ENCODE results near the gene UGT1A8. TPM values are rescaled to one million over a fixed set of nuclear protein-coding genes. Genes with fewer than 3 reads are reported as not detected.

The UGT1A8 gene
- total and polyA plus RNA-seq, 7 donors: not detected

DNA sequence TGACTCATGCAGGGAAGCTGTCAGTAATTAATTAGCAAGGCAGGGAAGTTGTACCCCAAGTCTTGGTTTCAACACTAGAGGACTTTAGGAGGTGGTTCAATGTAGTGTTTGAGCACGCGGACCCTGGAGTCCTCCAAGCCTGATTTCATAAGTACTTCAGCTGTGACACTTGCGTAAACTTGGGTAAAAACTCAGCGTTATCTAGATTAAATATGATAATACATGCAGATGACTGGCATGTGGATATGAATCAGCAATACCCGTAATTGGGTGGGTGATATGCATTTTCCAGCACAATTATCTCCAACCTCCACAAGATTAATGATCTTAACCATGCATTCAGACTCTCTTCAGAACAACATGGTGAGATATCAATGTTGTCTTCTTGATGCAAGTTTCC, 69.5 kb downstream of the UGT1A8 start:
- ATAC-seq: no peak
- intact Hi-C loops (cut with DNase I): no loop called here
- no peak for DNase-seq
- Histone ChIP-seq H3K9me3 (no peaks in the 10 kb centered on the region), H3K4me1 (no peaks in the 10 kb centered on the region), H3K27ac (no peak overlapping the region), H3K36me3 (ENCODE audit: insufficient read depth in 1 of 2, low read depth in 1 of 2) (no peaks in the 10 kb centered on the region), H3K4me3 (no peak overlapping the region), H3K27me3 (ENCODE audit: insufficient read depth in 3 of 3, low read length in 2 of 3) (peaks cover 0 to 4% (median 0%) of the 10 kb centered on the region in 3 donors)
- TF ChIP-seq, protein P1, sequence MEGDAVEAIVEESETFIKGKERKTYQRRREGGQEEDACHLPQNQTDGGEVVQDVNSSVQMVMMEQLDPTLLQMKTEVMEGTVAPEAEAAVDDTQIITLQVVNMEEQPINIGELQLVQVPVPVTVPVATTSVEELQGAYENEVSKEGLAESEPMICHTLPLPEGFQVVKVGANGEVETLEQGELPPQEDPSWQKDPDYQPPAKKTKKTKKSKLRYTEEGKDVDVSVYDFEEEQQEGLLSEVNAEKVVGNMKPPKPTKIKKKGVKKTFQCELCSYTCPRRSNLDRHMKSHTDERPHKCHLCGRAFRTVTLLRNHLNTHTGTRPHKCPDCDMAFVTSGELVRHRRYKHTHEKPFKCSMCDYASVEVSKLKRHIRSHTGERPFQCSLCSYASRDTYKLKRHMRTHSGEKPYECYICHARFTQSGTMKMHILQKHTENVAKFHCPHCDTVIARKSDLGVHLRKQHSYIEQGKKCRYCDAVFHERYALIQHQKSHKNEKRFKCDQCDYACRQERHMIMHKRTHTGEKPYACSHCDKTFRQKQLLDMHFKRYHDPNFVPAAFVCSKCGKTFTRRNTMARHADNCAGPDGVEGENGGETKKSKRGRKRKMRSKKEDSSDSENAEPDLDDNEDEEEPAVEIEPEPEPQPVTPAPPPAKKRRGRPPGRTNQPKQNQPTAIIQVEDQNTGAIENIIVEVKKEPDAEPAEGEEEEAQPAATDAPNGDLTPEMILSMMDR (IDR thresholded peaks at IDR 0.05): no peak
- 82 to 93% (median 85%) methylated on average over 5 of the region's 5 CpGs for WGBS, 3 donors

DNA sequence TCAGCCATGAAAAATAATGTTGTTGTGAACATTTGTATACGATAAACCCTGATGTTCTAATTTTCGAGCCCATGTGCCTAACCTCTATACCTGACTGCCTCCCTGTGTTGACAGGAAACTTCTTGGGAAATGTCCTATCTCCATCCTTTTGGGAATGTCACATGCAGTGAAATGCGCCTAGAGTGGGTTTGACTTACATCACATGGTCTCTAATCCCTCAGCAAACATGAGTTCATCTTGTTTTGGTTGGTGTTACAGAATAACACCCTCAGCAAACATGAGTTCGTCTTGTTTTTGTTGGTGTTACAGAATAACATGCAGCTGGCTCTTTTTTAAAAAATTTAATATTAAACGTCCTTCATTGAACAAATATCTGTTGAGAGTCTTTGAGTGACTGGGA, 70.9 kb downstream of the UGT1A8 start:
- H3K9me3 ChIP-seq: no peaks in the 10 kb centered on the region
- WGBS, 3 donors: 76 to 85% (median 79%) methylated on average over 5 of the region's 5 CpGs
- intact Hi-C loops (cut with DNase I): no loop called here
- no peaks in the 10 kb centered on the region for H3K4me1 ChIP-seq
- ATAC-seq (no peak), DNase-seq (no peak)
- no peaks in the 10 kb centered on the region for H3K36me3 ChIP-seq (ENCODE audit: insufficient read depth in 1 of 2, low read depth in 1 of 2)
- peaks cover 0 to 4% (median 0%) of the 10 kb centered on the region in 3 donors for H3K27me3 ChIP-seq (ENCODE audit: insufficient read depth in 3 of 3, low read length in 2 of 3)
- TF ChIP-seq, protein P1 (IDR thresholded peaks at IDR 0.05): no peak
- no peak overlapping the region for H3K4me3 ChIP-seq
- no peak overlapping the region for H3K27ac ChIP-seq

DNA sequence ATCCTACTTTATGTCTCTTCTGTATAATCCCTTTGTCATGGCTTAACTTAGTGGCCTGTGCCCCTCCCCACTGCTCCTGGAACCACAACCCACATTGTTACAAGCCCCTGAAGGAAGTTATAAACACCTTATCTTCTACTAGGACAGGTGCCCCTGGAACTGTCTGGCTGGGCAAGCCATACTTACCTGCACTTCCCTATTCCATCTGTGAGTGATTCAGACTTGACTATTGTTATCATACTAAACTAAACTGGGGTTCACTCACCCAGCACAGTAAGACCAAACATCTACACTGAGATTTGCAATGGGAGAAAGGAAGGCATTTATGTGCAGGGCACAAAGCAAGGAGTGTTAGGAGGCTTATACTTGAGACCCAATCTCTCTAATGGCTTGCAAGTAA, 71.6 kb downstream of the UGT1A8 start:
- no peak overlapping the region for H3K27ac ChIP-seq
- H3K9me3 ChIP-seq: no peaks in the 10 kb centered on the region
- no peak for DNase-seq
- no peak for ATAC-seq
- no peak overlapping the region for H3K4me3 ChIP-seq
- H3K4me1 ChIP-seq: no peaks in the 10 kb centered on the region
- intact Hi-C loops (cut with DNase I): no loop called here
- H3K27me3 ChIP-seq (ENCODE audit: insufficient read depth in 3 of 3, low read length in 2 of 3): peaks cover 0 to 4% (median 0%) of the 10 kb centered on the region in 3 donors
- no peaks in the 10 kb centered on the region for H3K36me3 ChIP-seq (ENCODE audit: insufficient read depth in 1 of 2, low read depth in 1 of 2)
- TF ChIP-seq, protein P1 (IDR thresholded peaks at IDR 0.05): no peak

DNA sequence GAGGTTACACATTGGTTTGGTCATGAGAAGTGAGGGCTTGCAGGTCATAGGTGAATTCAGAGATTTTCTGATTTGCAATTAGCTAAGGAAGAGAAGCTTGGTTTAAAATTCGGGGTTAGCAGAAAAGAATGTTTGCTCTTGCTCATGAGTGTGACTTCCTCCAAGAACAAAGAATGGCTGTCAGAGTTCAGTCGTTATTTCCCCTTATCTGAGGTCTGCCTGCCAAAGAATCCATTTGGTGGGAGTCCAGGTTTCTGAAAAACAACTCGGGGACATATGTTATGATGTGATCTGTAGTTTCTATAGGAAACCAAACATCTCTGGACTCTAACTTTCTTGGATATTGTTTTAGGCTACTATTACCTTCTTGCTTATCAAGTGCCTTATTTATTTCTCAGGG, 72.1 kb downstream of the UGT1A8 start:
- Histone ChIP-seq H3K9me3 (no peaks in the 10 kb centered on the region), H3K27ac (no peak overlapping the region), H3K36me3 (ENCODE audit: insufficient read depth in 1 of 2, low read depth in 1 of 2) (no peaks in the 10 kb centered on the region), H3K4me1 (no peaks in the 10 kb centered on the region), H3K4me3 (no peak overlapping the region), H3K27me3 (ENCODE audit: insufficient read depth in 3 of 3, low read length in 2 of 3) (peaks cover 0 to 4% (median 0%) of the 10 kb centered on the region in 3 donors)
- no peak for ATAC-seq
- 12 to 15% (median 14%) methylated on average over 3 of the region's 3 CpGs for WGBS, 3 donors
- intact Hi-C loops (cut with DNase I): no loop called here
- DNase-seq: no peak
- TF ChIP-seq, protein P1 (IDR thresholded peaks at IDR 0.05): no peak

DNA sequence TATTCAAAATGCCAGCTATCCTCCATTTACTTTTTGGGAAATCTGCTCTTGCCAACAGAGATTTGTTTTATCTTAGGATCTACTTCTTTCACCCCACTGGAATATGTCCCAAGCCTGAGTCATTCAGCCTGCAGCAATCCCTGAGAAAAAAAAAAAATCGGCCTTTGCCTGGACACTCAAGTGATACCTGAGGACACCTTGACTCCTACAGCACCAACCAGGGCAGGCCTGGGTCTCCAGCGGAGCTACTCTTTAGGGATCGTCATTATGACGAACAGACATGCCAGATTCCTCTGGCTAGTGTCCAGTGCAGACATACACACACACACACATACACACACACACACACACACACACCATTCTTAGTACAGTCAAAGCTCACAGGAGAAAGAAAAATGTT, 73.0 kb downstream of the UGT1A8 start:
- H3K36me3 ChIP-seq (ENCODE audit: insufficient read depth in 1 of 2, low read depth in 1 of 2): no peaks in the 10 kb centered on the region
- no peak overlapping the region for H3K4me3 ChIP-seq
- H3K27ac ChIP-seq: no peak overlapping the region
- DNase-seq (no peak), ATAC-seq (no peak)
- no peaks in the 10 kb centered on the region for H3K9me3 ChIP-seq
- peaks cover 0 to 4% (median 0%) of the 10 kb centered on the region in 3 donors for H3K27me3 ChIP-seq (ENCODE audit: insufficient read depth in 3 of 3, low read length in 2 of 3)
- 59 to 63% (median 61%) methylated on average over 4 of the region's 4 CpGs for WGBS, 3 donors
- TF ChIP-seq, protein P1 (IDR thresholded peaks at IDR 0.05): no peak
- no peaks in the 10 kb centered on the region for H3K4me1 ChIP-seq
- intact Hi-C loops (cut with DNase I): no loop called here
